Measurements from ENCODE around the gene H2BW1. TPM values are rescaled to one million over a fixed set of nuclear protein-coding genes. Genes with fewer than 3 reads are reported as not detected.
"Not testable (repeated sequence)": the region's sequence is repeated elsewhere in the genome, so short reads cannot be mapped to it uniquely, and the experiment has no call there.

The H2BW1 gene
- total and polyA plus RNA-seq, 8 donors = not detected

DNA sequence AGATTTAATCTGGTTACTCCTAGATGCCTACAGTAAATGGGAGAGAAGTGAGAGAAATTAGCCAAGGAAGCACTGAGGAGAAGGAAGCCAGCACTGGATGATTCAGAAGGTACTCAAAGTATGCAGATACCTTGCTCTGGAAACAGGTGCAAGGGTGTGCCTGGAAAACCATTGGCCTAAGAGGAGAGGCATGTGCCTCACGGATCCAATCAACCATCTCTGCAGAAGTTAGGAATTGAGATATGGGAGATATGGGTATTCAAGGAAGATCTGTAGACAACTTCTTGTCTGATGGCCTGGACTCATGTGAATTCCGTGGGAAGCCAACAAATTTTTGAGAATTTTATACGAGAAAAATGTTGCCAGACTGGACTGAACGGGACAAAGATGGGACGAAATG, 4.7 kb downstream of the H2BW1 start:
- 64 to 74% (median 70%) methylated on average over 5 of the region's 5 CpGs for WGBS, 5 donors
- peaks cover 0 to 15% (median 0%) of the 10 kb centered on the region in 4 donors for H3K9me3 ChIP-seq
- TF ChIP-seq POLR2A (IDR thresholded peaks at IDR 0.05) = no peak
- TF ChIP-seq, protein P1, sequence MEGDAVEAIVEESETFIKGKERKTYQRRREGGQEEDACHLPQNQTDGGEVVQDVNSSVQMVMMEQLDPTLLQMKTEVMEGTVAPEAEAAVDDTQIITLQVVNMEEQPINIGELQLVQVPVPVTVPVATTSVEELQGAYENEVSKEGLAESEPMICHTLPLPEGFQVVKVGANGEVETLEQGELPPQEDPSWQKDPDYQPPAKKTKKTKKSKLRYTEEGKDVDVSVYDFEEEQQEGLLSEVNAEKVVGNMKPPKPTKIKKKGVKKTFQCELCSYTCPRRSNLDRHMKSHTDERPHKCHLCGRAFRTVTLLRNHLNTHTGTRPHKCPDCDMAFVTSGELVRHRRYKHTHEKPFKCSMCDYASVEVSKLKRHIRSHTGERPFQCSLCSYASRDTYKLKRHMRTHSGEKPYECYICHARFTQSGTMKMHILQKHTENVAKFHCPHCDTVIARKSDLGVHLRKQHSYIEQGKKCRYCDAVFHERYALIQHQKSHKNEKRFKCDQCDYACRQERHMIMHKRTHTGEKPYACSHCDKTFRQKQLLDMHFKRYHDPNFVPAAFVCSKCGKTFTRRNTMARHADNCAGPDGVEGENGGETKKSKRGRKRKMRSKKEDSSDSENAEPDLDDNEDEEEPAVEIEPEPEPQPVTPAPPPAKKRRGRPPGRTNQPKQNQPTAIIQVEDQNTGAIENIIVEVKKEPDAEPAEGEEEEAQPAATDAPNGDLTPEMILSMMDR (IDR thresholded peaks at IDR 0.05) = no peak
- TF ChIP-seq POLR2AphosphoS5 (IDR thresholded peaks at IDR 0.05) = no peak
- no peak for TF ChIP-seq EP300 (IDR thresholded peaks at IDR 0.05)
- no peaks in the 10 kb centered on the region for H3K36me3 ChIP-seq
- DNase-seq = no peak
- no peaks in the 10 kb centered on the region for H3K4me1 ChIP-seq
- intact Hi-C loops (cut with DNase I; ENCODE audit: low total_unique reads) = no loop called here
- no peak overlapping the region for H3K27ac ChIP-seq
- H3K27me3 ChIP-seq = peaks cover 0 to 56% (median 0%) of the 10 kb centered on the region in 3 donors
- H3K4me3 ChIP-seq = no peak overlapping the region

DNA sequence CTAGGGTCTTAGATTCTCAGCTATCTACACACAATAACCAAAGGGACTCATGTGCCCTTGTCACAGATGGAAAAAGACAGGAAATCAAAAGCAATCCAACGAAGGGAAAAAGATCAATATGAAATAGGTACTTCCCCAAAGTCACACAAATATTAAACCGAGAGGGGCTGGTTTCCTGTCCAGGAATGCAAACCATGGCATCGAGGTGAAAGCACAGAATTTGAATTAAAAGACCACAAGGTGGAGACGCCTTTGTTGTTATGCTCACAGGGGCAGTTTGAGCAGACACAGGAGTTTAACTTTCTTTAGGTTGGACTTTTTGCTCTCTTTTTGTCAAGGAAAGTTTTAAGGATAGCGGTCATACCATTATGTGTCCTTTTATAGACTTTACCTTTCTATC, 14.3 kb downstream of the H2BW1 start:
- Histone ChIP-seq H3K9me3 (no peaks in the 10 kb centered on the region), H3K36me3 (no peaks in the 10 kb centered on the region), H3K27me3 (peaks cover 0 to 11% (median 0%) of the 10 kb centered on the region in 3 donors), H3K4me1 (no peaks in the 10 kb centered on the region), H3K27ac (no peak overlapping the region), H3K4me3 (no peak overlapping the region)
- TF ChIP-seq POLR2AphosphoS5 (IDR thresholded peaks at IDR 0.05) = no peak
- no peak for TF ChIP-seq POLR2A (IDR thresholded peaks at IDR 0.05)
- TF ChIP-seq, protein P1 (IDR thresholded peaks at IDR 0.05) = no peak
- no peak for TF ChIP-seq EP300 (IDR thresholded peaks at IDR 0.05)
- no peak for DNase-seq
- 30 to 44% (median 37%) methylated on average over 5 of the region's 5 CpGs for WGBS, 5 donors
- intact Hi-C loops (cut with DNase I; ENCODE audit: low total_unique reads) = no loop called here

DNA sequence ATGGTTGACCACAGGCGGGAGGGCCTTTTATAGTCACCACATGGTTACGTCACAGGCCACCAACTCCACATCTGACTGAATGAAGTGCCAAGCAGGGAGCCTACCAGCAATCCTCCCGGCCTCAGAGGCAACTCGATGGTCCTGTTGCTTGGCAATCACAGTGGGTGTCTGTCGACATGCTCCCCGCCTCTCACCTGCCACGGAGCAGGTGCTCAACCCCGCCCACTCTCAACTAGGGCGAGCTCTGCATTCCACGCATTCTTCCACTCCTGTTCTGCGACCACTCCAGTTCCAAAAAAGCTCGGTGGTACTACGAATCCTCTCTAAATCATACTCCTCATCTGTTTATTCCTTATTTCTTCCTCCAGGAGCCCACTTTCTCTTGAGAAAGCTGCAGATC, 30.0 kb downstream of the H2BW1 start:
- H3K36me3 ChIP-seq; H3K9me3 ChIP-seq; intact Hi-C loops (cut with DNase I; ENCODE audit: low total_unique reads); DNase-seq; H3K4me1 ChIP-seq; H3K4me3 ChIP-seq; H3K27ac ChIP-seq; H3K27me3 ChIP-seq: not testable (repeated sequence)
- no CpG with 5 or more reads among the region's 13 CpGs for WGBS, 5 donors

DNA sequence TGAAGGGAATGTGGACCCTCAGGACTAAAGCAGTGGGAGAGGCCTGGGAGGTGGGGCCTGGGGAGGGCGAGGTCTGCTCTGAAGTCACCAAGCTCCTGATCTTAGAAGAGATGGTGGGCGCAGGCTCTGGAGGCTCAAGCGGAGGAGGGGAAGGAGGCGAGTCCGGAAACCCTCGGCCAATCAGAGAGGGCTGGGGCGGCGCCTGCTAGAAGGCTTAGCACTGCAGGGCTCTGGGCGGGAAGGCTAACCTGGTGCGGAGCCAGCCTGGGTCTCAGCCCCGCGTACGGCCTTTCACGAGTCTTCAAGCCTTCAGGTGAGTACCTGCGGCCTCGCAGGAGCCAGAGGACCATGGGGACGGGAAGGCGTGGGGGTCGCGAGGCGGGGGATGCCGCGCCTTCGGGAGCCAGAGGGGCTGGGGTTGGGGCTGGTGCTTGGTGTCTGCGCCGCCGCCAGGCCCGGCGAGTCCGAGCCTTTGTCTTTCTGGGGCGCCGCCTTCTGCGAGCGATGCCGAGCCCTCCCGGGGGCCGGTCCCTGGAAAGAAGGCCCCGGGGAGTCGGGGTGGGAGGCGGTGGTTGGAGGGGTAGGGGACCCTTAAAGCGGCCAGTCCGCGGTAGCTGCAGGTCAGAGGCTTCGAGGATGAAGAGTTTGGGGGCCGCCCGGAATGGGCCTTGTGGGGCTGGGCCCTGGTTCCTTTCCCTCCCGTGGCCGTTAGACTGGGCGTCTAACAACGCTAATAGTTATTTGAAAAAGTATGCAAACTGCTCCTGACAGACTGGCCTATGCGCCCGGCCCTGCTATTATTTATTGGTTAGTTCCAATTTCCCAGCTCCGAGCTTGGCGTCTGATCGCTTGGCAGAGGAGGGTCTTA, 50.9 kb downstream of the H2BW1 start, which contains the start of gene TMSB15B:
Gene TMSB15B, plus strand, starts transcription at position 217 of the 868 bp plus-strand sequence.
- DNase-seq; H3K27ac ChIP-seq; H3K4me3 ChIP-seq; H3K27me3 ChIP-seq; H3K36me3 ChIP-seq; intact Hi-C loops (cut with DNase I; ENCODE audit: low total_unique reads); H3K9me3 ChIP-seq; H3K4me1 ChIP-seq: not testable (repeated sequence)
- WGBS, 5 donors = no CpG with 5 or more reads among the region's 55 CpGs

Other genes with a start within 250 kb of the H2BW1 start
- gene PLP1, start 236.9 kb downstream of the H2BW1 start, total RNA-seq = 10 to 100 TPM in 3 of 5 donors, 1 to 10 TPM in 2; 2.2 to 36.9 (median 10.3) TPM
- gene PLP1, start 236.9 kb downstream of the H2BW1 start, polyA plus RNA-seq = 1 to 10 TPM; 2.2 to 6.5 (median 6.0) TPM
- gene RAB9B, start 181.5 kb downstream of the H2BW1 start, total RNA-seq = 10 to 100 TPM in 1 of 5 donors, 1 to 10 TPM in 3, not detected in 1; 1.2 to 11.0 (median 4.0) TPM
- gene RAB9B, start 181.5 kb downstream of the H2BW1 start, polyA plus RNA-seq = 1 to 10 TPM in 2 of 3 donors, under 1 TPM in 1; 0.76 to 2.3 (median 1.4) TPM
- gene TMSB15B, start 51.1 kb downstream of the H2BW1 start, total RNA-seq = 1 to 10 TPM in 2 of 5 donors, not detected in 3; 3.8 to 8.8 TPM
- gene TMSB15B, start 51.1 kb downstream of the H2BW1 start, polyA plus RNA-seq = 1 to 10 TPM; 5.3 to 9.6 (median 5.7) TPM
- not detected for gene H2BW2, start 26.2 kb upstream of the H2BW1 start, total RNA-seq
- not detected for gene H2BW2, start 26.2 kb upstream of the H2BW1 start, polyA plus RNA-seq
- 10 to 100 TPM in 1 of 5 donors, 1 to 10 TPM in 1, not detected in 3; 1.6 to 11.7 TPM for gene TMSB15C, start 62.5 kb upstream of the H2BW1 start, total RNA-seq
- gene TMSB15C, start 62.5 kb upstream of the H2BW1 start, polyA plus RNA-seq = under 1 TPM; 0.33 to 0.76 (median 0.62) TPM
- 1 to 10 TPM in 1 of 5 donors, under 1 TPM in 1, not detected in 3; 0.92 to 2.8 TPM for gene ZCCHC18, start 98.8 kb upstream of the H2BW1 start, total RNA-seq
- gene ZCCHC18, start 98.8 kb upstream of the H2BW1 start, polyA plus RNA-seq = 1 to 10 TPM in 1 of 3 donors, under 1 TPM in 2; 0.50 to 1.3 (median 0.61) TPM
- 100 to 1,000 TPM in 1 of 5 donors, 10 to 100 TPM in 1, 1 to 10 TPM in 3; 2.9 to 118 (median 9.1) TPM for gene SLC25A53, start 143.3 kb upstream of the H2BW1 start, total RNA-seq
- 1 to 10 TPM; 3.3 to 8.0 (median 3.5) TPM for gene SLC25A53, start 143.3 kb upstream of the H2BW1 start, polyA plus RNA-seq
- 10 to 100 TPM; 16.3 to 41.3 (median 19.7) TPM for gene FAM199X, start 152.7 kb upstream of the H2BW1 start, total RNA-seq
- 1 to 10 TPM; 4.5 to 7.2 (median 4.6) TPM for gene FAM199X, start 152.7 kb upstream of the H2BW1 start, polyA plus RNA-seq
- gene ESX1, start 241.2 kb upstream of the H2BW1 start, total RNA-seq = not detected
- gene ESX1, start 241.2 kb upstream of the H2BW1 start, polyA plus RNA-seq = not detected

Measured in stomach (tissue), 9 donors.